Esophagus muscularis mucosa (tissue), 4 donors: ENCODE measurements around the gene PCDH15.

Experiments used
- CTCF ChIP-seq, 3 experiments: fragments of 200-600 bp in 2 of 3; fragments of 450-650 bp in 1 of 3; sonication (generic) in 2 of 3; IDR thresholded peaks; one replicate each; pipeline ENCODE4 v1.5.1; 2017 to 2019; ENCODE audit warnings: antibody characterized with exemption in 3 of 3, mild to moderate bottlenecking in 2 of 3, moderate library complexity in 1 of 3
- EP300 ChIP-seq: sonication (generic); formaldehyde crosslinking; IDR thresholded peaks from one replicate; pipeline ENCODE4 v1.6.1; 2017; ENCODE audit warnings: antibody characterized with exemption
- POLR2A ChIP-seq: fragments of 450-650 bp; IDR thresholded peaks from one replicate; pipeline ENCODE4 v1.6.1; 2017; ENCODE audit warnings: antibody characterized with exemption, moderate library complexity, mild to moderate bottlenecking, low read depth
- POLR2AphosphoS5 ChIP-seq, 2 donors: sonication (generic); formaldehyde crosslinking; IDR thresholded peaks; one replicate each; pipeline ENCODE4 v1.6.1; 2017; ENCODE audit warnings: antibody characterized with exemption in 2 of 2

DNA sequence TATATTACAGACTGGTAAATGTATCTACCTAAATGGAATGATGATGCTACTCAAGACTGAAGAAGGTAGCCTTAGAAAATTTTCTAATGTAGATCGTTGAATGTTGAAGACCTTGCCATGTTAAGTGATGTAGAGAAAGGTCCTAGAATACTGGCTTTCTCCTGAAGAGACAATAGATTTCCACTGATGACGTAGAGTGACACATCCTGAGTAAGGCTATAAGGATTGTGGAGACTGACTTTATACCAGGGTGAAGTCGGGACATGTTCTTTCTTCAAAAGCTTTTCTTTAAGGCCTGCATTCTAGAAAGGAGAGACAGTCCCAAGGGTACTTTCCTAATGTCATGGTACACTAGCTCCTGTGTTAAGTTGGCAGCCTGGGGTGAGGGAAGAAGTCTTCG is 58.6 kb downstream of the PCDH15 start:
- TF ChIP-seq POLR2AphosphoS5 (IDR thresholded peaks at IDR 0.05) (no peak), POLR2A (no peak), CTCF (IDR thresholded peaks at IDR 0.05) (no peak), EP300 (no peak)
